Kasumi-1 (cell line): ENCODE results near the gene AGR3.

Source experiments
- DNase-seq, 2 experiments: peaks; one replicate each; lab custom pipeline; 2025; lab: John Stamatoyannopoulos, UW

The AGR3 gene

GRCh38 chr7:16836481-16836880 lies 45.3 kb downstream of the AGR3 start:
- no peak for DNase-seq

GRCh38 chr7:16833373-16833772 lies 48.4 kb downstream of the AGR3 start:
- DNase-seq, result no peak

GRCh38 chr7:16826060-16826459 lies 55.7 kb downstream of the AGR3 start:
- DNase-seq, result no peak

- DNase-seq, result no peak
These were observed 59.8 kb downstream of the AGR3 start for GRCh38 chr7:16822029-16822428.

GRCh38 chr7:16818732-16819131 lies 63.1 kb downstream of the AGR3 start:
- DNase-seq, result no peak

- no peak for DNase-seq
These were observed 64.2 kb downstream of the AGR3 start for GRCh38 chr7:16817536-16817935.

- DNase-seq, result peak; percentile 75 to 82
These were observed 65.0 kb downstream of the AGR3 start for GRCh38 chr7:16816824-16817223.

- no peak for DNase-seq
These were observed 66.8 kb downstream of the AGR3 start for GRCh38 chr7:16815001-16815400.

GRCh38 chr7:16813232-16813616 lies 68.6 kb downstream of the AGR3 start:
- DNase-seq, result no peak

GRCh38 chr7:16812542-16813231 lies 69.1 kb downstream of the AGR3 start:
- DNase-seq, result no peak

GRCh38 chr7:16811551-16811950 lies 70.2 kb downstream of the AGR3 start:
- no peak for DNase-seq

GRCh38 chr7:16810573-16810972 lies 71.2 kb downstream of the AGR3 start:
- no peak for DNase-seq

- DNase-seq, result no peak
These were observed 71.7 kb downstream of the AGR3 start for GRCh38 chr7:16810112-16810511.
